ENCODE results near the gene SFXN4. TPM values are rescaled to one million over a fixed set of nuclear protein-coding genes. Genes with fewer than 3 reads are reported as not detected.

Gene SFXN4
- total and polyA plus RNA-seq, 2 of the 13 experiments (the other 11 are each of a cell fraction or from before 2014, with no cell fraction given), result 47.7 to 64.9 TPM

DNA sequence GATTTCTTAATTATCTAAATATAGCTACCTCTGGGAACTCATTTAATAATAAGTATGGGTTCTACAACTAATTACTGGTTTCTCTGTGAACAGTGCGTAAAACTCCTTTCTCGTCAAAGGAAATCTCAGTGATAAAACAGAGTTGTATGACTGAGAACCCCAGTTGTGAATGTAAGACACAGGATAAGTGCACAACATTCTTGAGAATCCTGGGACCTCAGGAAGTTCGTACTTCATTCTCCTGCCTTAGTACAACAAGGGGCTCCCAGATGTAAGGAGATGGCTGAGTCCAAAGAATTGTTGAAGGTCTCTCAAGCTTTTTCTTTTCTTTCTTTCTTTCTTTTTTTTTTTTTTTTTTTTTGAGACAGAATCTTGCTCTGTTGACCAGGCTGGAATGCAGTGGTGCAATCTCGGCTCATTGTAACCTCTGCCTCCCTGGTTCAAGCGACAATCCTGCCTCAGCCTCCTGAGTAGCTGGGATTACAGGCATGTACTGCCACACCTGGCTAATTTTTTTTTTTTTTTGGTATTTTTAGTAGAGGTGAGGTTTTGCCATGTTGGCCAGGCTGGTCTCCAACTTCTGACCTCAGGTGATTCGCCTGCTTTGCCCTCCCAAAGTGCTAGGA is 49.1 kb downstream of the SFXN4 start:
- BruUV-seq (replicated peaks), result no TSS peak
- ATAC-seq (no peak), DNase-seq (ENCODE audit: low spot score) (peak; percentile 54), FAIRE-seq (no peak)
- H4K20me1 ChIP-seq (ENCODE audit: insufficient read depth, low read length), result no peaks in the 10 kb centered on the region
- H3K36me3 ChIP-seq (replicated peaks in 1 of 2; ENCODE audit: control insufficient read depth in 1 of 2, insufficient read depth in 2 of 2, low read length in 2 of 2), result peaks cover 2 to 5% of the 10 kb centered on the region in 2 experiments; a peak in 2 of 5 replicates
- 72% methylated on average over 6 of the region's 6 CpGs for WGBS (ENCODE audit: low lambda C conversion rate)
- in situ Hi-C loops (cut with HindIII; ENCODE audit: extremely low pct_ligation_motif_present, low pct_unique_long_range_greater_than_20kb), result no loop called here
- H3K27me3 ChIP-seq (ENCODE audit: control insufficient read depth in 1 of 2, insufficient read depth in 2 of 2, low read length in 2 of 2), result no peaks in the 10 kb centered on the region
- ChIA-PET CTCF (ENCODE audit: low intra/inter-chr PET ratio, low total read pairs) (no interaction called here), POLR2A (interaction anchor here (5.4 kb wide), 1 partner anchor 12 kb away, joined by 106 read pairs; the partner anchor contains the start of gene DENND10)
- H2AFZ ChIP-seq (ENCODE audit: low read length), result no peak overlapping the region
- no peak overlapping the region for H3K4me2 ChIP-seq (ENCODE audit: low read depth, low read length)
- no peaks in the 10 kb centered on the region for H3K9me3 ChIP-seq (ENCODE audit: low read length)
- intact Hi-C loops (cut with micrococcal nuclease; ENCODE audit: unreplicated experiment), result no loop called here
- no peak for TF ChIP-seq ARID4A (CRISPR knock-in tag; IDR thresholded peaks at IDR 0.05; ENCODE audit: borderline replicate concordance)
- 0 out of 2 replicates have a peak, but pooled peaks have one; percentile 10 for TF ChIP-seq CEBPB (IDR thresholded peaks at IDR 0.05; ENCODE audit: borderline replicate concordance, low read depth, low read length)
- peak; percentile 12; the same call in 1 of the 2 replicates for TF ChIP-seq SAP130 (CRISPR knock-in tag; IDR thresholded peaks at IDR 0.05; ENCODE audit: low read depth)
- TF ChIP-seq CEBPG (CRISPR knock-in tag; IDR thresholded peaks at IDR 0.05), result peak; percentile 48; the same call in 1 of the 2 replicates
- TF ChIP-seq ZNF362 (CRISPR knock-in tag; IDR thresholded peaks at IDR 0.05; ENCODE audit: borderline replicate concordance), result peak; percentile 61; the same call in 1 of the 2 replicates
- TF ChIP-seq TEAD3 (CRISPR knock-in tag; optimal IDR thresholded peaks at IDR 0.05; ENCODE audit: borderline replicate concordance), result peak; percentile 84
- no peak for TF ChIP-seq ZKSCAN1 (IDR thresholded peaks at IDR 0.05; ENCODE audit: low read length)
- 0 out of 2 replicates have a peak, but pooled peaks have one; percentile 16 for TF ChIP-seq ZNF121 (CRISPR knock-in tag; IDR thresholded peaks at IDR 0.05)
- TF ChIP-seq GATAD2A (CRISPR knock-in tag; IDR thresholded peaks at IDR 0.05), result peak; percentile 17; the same call in 1 of the 2 replicates
- TF ChIP-seq ZNF24 (IDR thresholded peaks at IDR 0.05), result no peak
- TF ChIP-seq FOSL2 (CRISPR knock-in tag; IDR thresholded peaks at IDR 0.05), result 0 out of 2 replicates have a peak, but pooled peaks have one; percentile 13
- peak overlapping the region; percentile 39; the same call in 1 of the 2 replicates for H3K9ac ChIP-seq (ENCODE audit: insufficient read depth, low read depth, low read length)
- peak overlapping the region; percentile 61 for H3K27ac ChIP-seq (ENCODE audit: extremely low read length, insufficient read depth, low read length)
- H3K4me3 ChIP-seq (replicated peaks in 1 of 3; ENCODE audit: insufficient read depth in 1 of 3, low read depth in 2 of 3, low read length in 3 of 3), result no peak overlapping the region
- H3K4me1 ChIP-seq (ENCODE audit: insufficient read depth, low read length), result peaks cover 84% of the 10 kb centered on the region
- H3K79me2 ChIP-seq (ENCODE audit: insufficient read depth, low read length), result no peaks in the 10 kb centered on the region
